GM12891 (cell line): ENCODE results near the gene MAD1L1.

Experiments used
- POLR2A ChIP-seq: IDR thresholded peaks from 2 replicates; pipeline ENCODE4 v1.6.1; 2011; ENCODE audit warnings: low read depth, low read length, control low read depth
- POLR2AphosphoS5 ChIP-seq: IDR thresholded peaks from 2 replicates; pipeline ENCODE4 v1.6.1; 2011; ENCODE audit warnings: low read depth, low read length, control low read depth
- POU2F2 ChIP-seq: IDR thresholded peaks from 2 replicates; pipeline ENCODE4 v1.6.1; 2011; ENCODE audit warnings: low read depth, mild to moderate bottlenecking, control low read depth, low read length, moderate library complexity
- SPI1 ChIP-seq: IDR thresholded peaks from 2 replicates; pipeline ENCODE4 v1.6.1; 2011; ENCODE audit warnings: low read depth, low read length, control low read depth
- TAF1 ChIP-seq: IDR thresholded peaks from 2 replicates; pipeline ENCODE4 v1.6.1; 2011; ENCODE audit warnings: low read depth, low read length, control low read depth

DNA sequence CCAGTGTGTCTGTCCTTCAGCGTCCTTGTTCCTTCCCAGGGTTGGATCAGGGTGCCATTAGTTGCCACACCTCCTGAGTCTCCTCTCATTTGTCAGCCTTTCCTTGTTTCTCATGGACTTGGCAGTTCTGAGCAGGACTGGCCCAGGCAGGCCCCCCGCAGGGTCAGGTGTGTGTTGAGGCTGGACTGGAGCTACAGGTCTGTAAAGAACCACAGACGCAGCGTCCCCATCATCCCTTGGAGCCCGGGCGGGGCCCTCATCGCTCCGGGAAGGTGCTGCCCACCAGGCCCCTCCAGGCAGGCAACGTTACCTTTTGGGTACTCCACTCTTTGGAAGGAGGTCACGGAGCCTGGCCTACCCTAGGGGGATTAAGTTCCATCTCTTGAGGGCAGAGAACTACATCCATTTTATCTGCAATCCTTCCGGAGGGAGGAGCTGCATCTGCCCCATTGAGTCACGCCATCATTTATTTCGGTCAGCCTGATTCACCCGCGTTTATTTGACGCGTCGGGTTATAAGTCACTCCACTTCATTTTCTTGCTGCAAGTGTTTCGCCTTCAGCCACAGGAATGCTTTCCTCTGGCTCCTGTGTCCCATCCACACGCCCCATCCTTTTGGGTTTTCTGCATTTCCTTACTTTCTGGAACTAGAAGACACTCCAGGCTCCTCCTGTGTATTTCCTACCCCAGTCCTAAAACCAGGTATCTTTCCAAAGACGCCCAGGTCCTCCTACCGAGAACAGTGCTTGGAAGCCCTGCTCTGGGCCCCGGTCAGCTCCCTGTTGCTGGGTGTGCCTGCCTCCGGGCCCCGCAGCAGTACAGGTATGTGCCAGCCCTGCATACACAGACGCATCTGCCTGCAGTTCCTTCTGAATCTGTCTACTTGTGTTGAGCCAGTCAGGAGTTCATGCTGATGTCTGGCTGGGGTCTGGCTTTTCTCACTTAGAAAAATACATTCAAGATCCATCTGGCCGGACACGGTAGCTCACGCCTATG lies 141.9 kb downstream of the MAD1L1 start:
- TF ChIP-seq TAF1 (no peak), POLR2A (no peak), POLR2AphosphoS5 (no peak), SPI1 (no peak), POU2F2 (no peak)
